ENCODE results near the gene OLIG3.

DNA sequence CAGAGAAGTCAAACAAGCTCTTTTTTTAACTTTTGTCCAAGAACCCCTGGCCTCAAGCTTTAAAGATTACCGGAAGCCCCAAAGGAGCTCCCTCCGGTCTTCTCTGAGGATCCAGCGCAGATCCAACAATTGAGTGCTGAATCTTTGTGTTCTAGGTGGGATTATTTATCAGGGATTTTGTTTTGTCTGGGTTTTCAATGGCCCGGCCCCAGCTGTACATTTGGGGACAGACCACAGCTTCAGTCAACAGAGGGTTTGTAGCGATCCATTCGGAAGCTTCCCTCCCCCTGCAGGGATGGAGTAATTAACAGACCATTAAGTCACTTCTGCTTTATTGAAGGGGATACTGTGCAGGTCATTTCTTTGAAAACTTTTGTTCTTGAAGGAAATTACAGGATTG is 7.8 kb downstream of the OLIG3 start:
- no peak for TF ChIP-seq MAX (IDR thresholded peaks at IDR 0.05; ENCODE audit: low read depth)
- no peak for TF ChIP-seq SMC3 (IDR thresholded peaks at IDR 0.05; ENCODE audit: low read depth, low read length)
- TF ChIP-seq CTCF (IDR thresholded peaks at IDR 0.05) = no peak
- TF ChIP-seq, protein P1, sequence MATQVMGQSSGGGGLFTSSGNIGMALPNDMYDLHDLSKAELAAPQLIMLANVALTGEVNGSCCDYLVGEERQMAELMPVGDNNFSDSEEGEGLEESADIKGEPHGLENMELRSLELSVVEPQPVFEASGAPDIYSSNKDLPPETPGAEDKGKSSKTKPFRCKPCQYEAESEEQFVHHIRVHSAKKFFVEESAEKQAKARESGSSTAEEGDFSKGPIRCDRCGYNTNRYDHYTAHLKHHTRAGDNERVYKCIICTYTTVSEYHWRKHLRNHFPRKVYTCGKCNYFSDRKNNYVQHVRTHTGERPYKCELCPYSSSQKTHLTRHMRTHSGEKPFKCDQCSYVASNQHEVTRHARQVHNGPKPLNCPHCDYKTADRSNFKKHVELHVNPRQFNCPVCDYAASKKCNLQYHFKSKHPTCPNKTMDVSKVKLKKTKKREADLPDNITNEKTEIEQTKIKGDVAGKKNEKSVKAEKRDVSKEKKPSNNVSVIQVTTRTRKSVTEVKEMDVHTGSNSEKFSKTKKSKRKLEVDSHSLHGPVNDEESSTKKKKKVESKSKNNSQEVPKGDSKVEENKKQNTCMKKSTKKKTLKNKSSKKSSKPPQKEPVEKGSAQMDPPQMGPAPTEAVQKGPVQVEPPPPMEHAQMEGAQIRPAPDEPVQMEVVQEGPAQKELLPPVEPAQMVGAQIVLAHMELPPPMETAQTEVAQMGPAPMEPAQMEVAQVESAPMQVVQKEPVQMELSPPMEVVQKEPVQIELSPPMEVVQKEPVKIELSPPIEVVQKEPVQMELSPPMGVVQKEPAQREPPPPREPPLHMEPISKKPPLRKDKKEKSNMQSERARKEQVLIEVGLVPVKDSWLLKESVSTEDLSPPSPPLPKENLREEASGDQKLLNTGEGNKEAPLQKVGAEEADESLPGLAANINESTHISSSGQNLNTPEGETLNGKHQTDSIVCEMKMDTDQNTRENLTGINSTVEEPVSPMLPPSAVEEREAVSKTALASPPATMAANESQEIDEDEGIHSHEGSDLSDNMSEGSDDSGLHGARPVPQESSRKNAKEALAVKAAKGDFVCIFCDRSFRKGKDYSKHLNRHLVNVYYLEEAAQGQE (IDR thresholded peaks at IDR 0.05; ENCODE audit: low read depth, low read length) = no peak
- TF ChIP-seq GABPA (IDR thresholded peaks at IDR 0.05; ENCODE audit: low read depth) = no peak
- no peak for TF ChIP-seq RAD21 (IDR thresholded peaks at IDR 0.05; ENCODE audit: low read length)
- TF ChIP-seq NRF1 (IDR thresholded peaks at IDR 0.05; ENCODE audit: low read depth, low read length) = no peak
- TF ChIP-seq JUND (IDR thresholded peaks at IDR 0.05) = no peak
